AG04449 (cell line): ENCODE results near the gene ATXN2L.
"Not testable (repeated sequence)": the region's sequence is repeated elsewhere in the genome, so short reads cannot be mapped to it uniquely, and the experiment has no call there.

Experiments used
- CTCF ChIA-PET: fragments of 350-600 bp; formaldehyde crosslinking; extraction: SDS; loops from one replicate; lab custom pipeline; 2021; ENCODE audit warnings: antibody characterized with exemption; lab: Yijun Ruan, JAX
- POLR2A ChIA-PET: fragments of 400-600, 350-600 bp; formaldehyde crosslinking; extraction: SDS; loops from one replicate; lab custom pipeline; 2020; ENCODE audit warnings: antibody characterized with exemption, inconsistent platforms; lab: Yijun Ruan, JAX
- DNase-seq: peaks from one replicate; pipeline ENCODE4 v3.0.0-alpha.2; 2010; ENCODE audit warnings: low read depth, low spot score
- H3K4me3 ChIP-seq: 2 replicates; pipeline ENCODE4 v1.5.1; 2011; ENCODE audit warnings: low read depth, mild to moderate bottlenecking, control low read depth, low read length
- CTCF ChIP-seq: IDR thresholded peaks from one replicate; pipeline ENCODE4 v1.5.1; 2011; ENCODE audit warnings: mild to moderate bottlenecking, moderate library complexity, low read length, control low read depth, inconsistent platforms; ENCODE audit not compliant: insufficient read depth; ENCODE audit errors: missing control alignments

ATXN2L gene

GRCh38 chr16:28867241-28867640 is 44.4 kb downstream of the ATXN2L start:
- TF ChIP-seq CTCF: no peak
- DNase-seq: no peak
- POLR2A ChIA-PET: no interaction called here
- no peak overlapping the region for H3K4me3 ChIP-seq
- CTCF ChIA-PET: interaction anchor here (0.7 kb wide), 1 partner anchor 77 kb away, joined by 3 read pairs; no protein-coding TSS in a partner anchor

GRCh38 chr16:28867646-28868045 is 44.8 kb downstream of the ATXN2L start:
- CTCF ChIA-PET: interaction anchor here (0.7 kb wide), 1 partner anchor 77 kb away, joined by 3 read pairs; no protein-coding TSS in a partner anchor

GRCh38 chr16:28869201-28869600 is 46.4 kb downstream of the ATXN2L start:
- POLR2A ChIA-PET: no interaction called here
- CTCF ChIA-PET: interaction anchor here (3.1 kb wide), 1 partner anchor 76 kb away, joined by 21 read pairs; no protein-coding TSS in a partner anchor
- no peak for DNase-seq
- no peak for TF ChIP-seq CTCF
- no peak overlapping the region for H3K4me3 ChIP-seq

More at GRCh38 chr16:28867646-28868045, 44.8 kb downstream of the ATXN2L start:
- DNase-seq, H3K4me3 ChIP-seq, POLR2A ChIA-PET: not testable (repeated sequence)

- no peak for DNase-seq
- ChIA-PET POLR2A (no interaction called here), CTCF (interaction anchor here (1.3 to 3.4 kb wide), 5 partner anchors 8 to 72 kb away, joined by 3 to 27 read pairs (median 13); partner anchors contain the start of gene SH2B1)
- no peak overlapping the region for H3K4me3 ChIP-seq
- TF ChIP-seq CTCF: no peak
Observed at GRCh38 chr16:28872952-28873351, 50.2 kb downstream of the ATXN2L start.

GRCh38 chr16:28873543-28874201 is 50.9 kb downstream of the ATXN2L start:
- ChIA-PET POLR2A (no interaction called here), CTCF (interaction anchor here (0.7 to 3.4 kb wide), 7 partner anchors 9 to 71 kb away, joined by 3 to 27 read pairs (median 5); partner anchors contain the start of gene SH2B1)
- no peak for DNase-seq
- no peak overlapping the region for H3K4me3 ChIP-seq
- TF ChIP-seq CTCF: peak; percentile 61

- no peak overlapping the region for H3K4me3 ChIP-seq
- DNase-seq: no peak
- ChIA-PET CTCF (interaction anchor here (1.2 to 3.4 kb wide), 7 partner anchors 9 to 74 kb away, joined by 3 to 27 read pairs (median 5); partner anchors contain the start of gene SH2B1), POLR2A (interaction anchor here (0.8 kb wide), 1 partner anchor 11 kb away, joined by 3 read pairs; the partner anchor contains the start of gene SH2B1)
- no peak for TF ChIP-seq CTCF
Observed at GRCh38 chr16:28874406-28874805, 51.6 kb downstream of the ATXN2L start.
